ENCODE measurements around the gene SLC25A21. TPM values are rescaled to one million over a fixed set of nuclear protein-coding genes. Genes with fewer than 3 reads are reported as not detected.

SLC25A21 gene
- total and polyA plus RNA-seq, 7 donors, result 0.13 to 1.5 (median 1.1) TPM; not detected in 2

- Histone ChIP-seq H3K4me1 (peaks cover 0 to 61% (median 55%) of the 10 kb centered on the region in 4 donors), H3K4me3 (peak overlapping the region; percentile 5 to 42 (median 36)), H3K9me3 (no peaks in the 10 kb centered on the region), H3K27ac (peak overlapping the region in 1 of 4 donors; percentile 24), H3K36me3 (no peaks in the 10 kb centered on the region), H3K27me3 (peaks cover 84 to 100% (median 97%) of the 10 kb centered on the region in 3 donors)
- TF ChIP-seq EP300 (IDR thresholded peaks at IDR 0.05), result no peak
- TF ChIP-seq POLR2A (IDR thresholded peaks at IDR 0.05), result no peak
- TF ChIP-seq CTCF (IDR thresholded peaks at IDR 0.05), result no peak
- TF ChIP-seq POLR2AphosphoS5 (IDR thresholded peaks at IDR 0.05), result no peak
- 2 to 5% methylated on average over 71 of the region's 71 CpGs for WGBS, 2 donors
- DNase-seq, result no peak
- intact Hi-C loops (cut with DNase I), result no loop called here
Measured at GRCh38 chr14:36662543-36663403, 509.6 kb downstream of the SLC25A21 start.

GRCh38 chr14:36662258-36662542, 510.2 kb downstream of the SLC25A21 start:
- intact Hi-C loops (cut with DNase I), result no loop called here
- Histone ChIP-seq H3K4me1 (peaks cover 0 to 66% (median 61%) of the 10 kb centered on the region in 4 donors), H3K27me3 (peaks cover 90 to 100% (median 96%) of the 10 kb centered on the region in 3 donors), H3K36me3 (no peaks in the 10 kb centered on the region), H3K9me3 (no peaks in the 10 kb centered on the region), H3K27ac (peak overlapping the region in 1 of 4 donors; percentile 24), H3K4me3 (peak overlapping the region; percentile 20 to 42 (median 36))
- TF ChIP-seq POLR2AphosphoS5 (IDR thresholded peaks at IDR 0.05) (no peak), CTCF (IDR thresholded peaks at IDR 0.05) (no peak), EP300 (IDR thresholded peaks at IDR 0.05) (no peak), POLR2A (IDR thresholded peaks at IDR 0.05) (no peak)
- DNase-seq, result no peak
- WGBS, 2 donors, result 1 to 2% methylated on average over 11 of the region's 11 CpGs

GRCh38 chr14:36661506-36662257, 510.7 kb downstream of the SLC25A21 start, which contains the start of gene PAX9:
Gene PAX9 (plus strand): TSS chr14:36661860. CDS start chr14:36662090, 230 bp downstream.
- Histone ChIP-seq H3K27ac (peak within 1 kb of the TSS in 1 of 4 donors; percentile 24), H3K27me3 (peaks cover 90 to 100% (median 96%) of the 10 kb centered on the region in 3 donors), H3K4me1 (peaks cover 0 to 68% (median 63%) of the 10 kb centered on the region in 4 donors), H3K4me3 (peak within 1 kb of the TSS; percentile 20 to 42 (median 36)), H3K9me3 (no peaks in the 10 kb centered on the region), H3K36me3 (no peaks in the 10 kb centered on the region)
- no peak for DNase-seq
- TF ChIP-seq POLR2AphosphoS5 (IDR thresholded peaks at IDR 0.05) (peak in 2 of 4 donors; percentile 18 to 30), POLR2A (IDR thresholded peaks at IDR 0.05) (no peak), EP300 (IDR thresholded peaks at IDR 0.05) (no peak), CTCF (IDR thresholded peaks at IDR 0.05) (no peak)
- intact Hi-C loops (cut with DNase I), result no loop called here
- WGBS, 2 donors, result 1 to 4% methylated on average over 44 of the region's 44 CpGs

DNA sequence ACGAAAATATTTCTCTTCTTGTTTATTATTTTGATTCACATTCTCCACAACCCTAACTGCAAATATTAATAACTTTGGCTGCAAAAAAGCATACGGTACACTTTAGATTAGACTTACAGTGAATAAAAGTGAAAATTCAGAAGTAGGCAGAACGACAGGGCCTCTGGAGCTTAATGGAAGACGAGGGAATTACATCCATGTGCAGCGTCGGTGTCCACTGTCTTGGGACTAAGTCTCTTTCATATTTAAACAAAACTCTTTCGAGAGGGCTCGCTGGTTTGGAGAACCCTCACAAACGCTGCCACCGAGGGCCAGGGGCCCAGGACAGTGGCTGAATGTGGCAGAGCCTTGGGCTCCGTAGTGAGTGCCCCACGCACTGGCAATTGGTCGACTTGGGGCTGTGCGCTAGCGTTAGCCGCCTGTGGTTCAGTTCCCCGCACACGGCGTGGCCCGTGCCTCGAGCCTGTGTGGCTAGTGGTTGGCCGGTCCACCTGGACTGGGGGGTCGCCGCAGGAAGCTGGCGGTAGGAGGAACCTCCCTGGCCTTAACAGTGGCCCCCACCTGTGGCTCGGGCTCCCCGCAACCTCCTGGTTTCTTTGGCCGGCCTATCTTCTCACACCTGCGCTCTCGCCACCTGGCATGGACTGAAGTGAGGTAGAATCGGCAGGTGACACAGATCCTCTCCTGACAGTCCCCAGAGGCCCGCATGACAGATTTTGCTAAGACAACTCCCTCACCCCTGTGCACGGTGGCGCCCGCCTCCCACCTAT, 511.5 kb downstream of the SLC25A21 start:
- intact Hi-C loops (cut with DNase I), result no loop called here
- Histone ChIP-seq H3K4me1 (peaks cover 0 to 70% (median 66%) of the 10 kb centered on the region in 4 donors), H3K9me3 (no peaks in the 10 kb centered on the region), H3K4me3 (peak overlapping the region in 3 of 4 donors; percentile 30 to 42 (median 42)), H3K27ac (no peak overlapping the region), H3K27me3 (peaks cover 90 to 100% (median 96%) of the 10 kb centered on the region in 3 donors), H3K36me3 (no peaks in the 10 kb centered on the region)
- TF ChIP-seq POLR2A (IDR thresholded peaks at IDR 0.05), result no peak
- TF ChIP-seq EP300 (IDR thresholded peaks at IDR 0.05), result no peak
- TF ChIP-seq POLR2AphosphoS5 (IDR thresholded peaks at IDR 0.05), result no peak
- TF ChIP-seq CTCF (IDR thresholded peaks at IDR 0.05), result no peak
- DNase-seq, result no peak
- 9% methylated on average over 35 of the region's 35 CpGs for WGBS, 2 donors
